Limb (tissue), 2 donors: ENCODE results near the gene XYLT1.

Source experiments
- DNase-seq, 2 donors: peaks; one replicate each; pipeline ENCODE4 v3.0.0-alpha.2; 2016; ENCODE audit errors: extremely low spot score in 2 of 2

The XYLT1 gene

GRCh38 chr16:17359788-17360390, 110.9 kb downstream of the XYLT1 start:
- DNase-seq: no peak

- DNase-seq: no peak
Observed at GRCh38 chr16:17358846-17359245, 111.9 kb downstream of the XYLT1 start.

- no peak for DNase-seq
Observed at GRCh38 chr16:17358355-17358754, 112.4 kb downstream of the XYLT1 start.

- no peak for DNase-seq
Observed at GRCh38 chr16:17357307-17358062, 113.3 kb downstream of the XYLT1 start.

GRCh38 chr16:17356243-17356933, 114.4 kb downstream of the XYLT1 start:
- DNase-seq: no peak

GRCh38 chr16:17354685-17355084, 116.1 kb downstream of the XYLT1 start:
- DNase-seq: no peak

- DNase-seq: no peak
Observed at GRCh38 chr16:17354141-17354601, 116.6 kb downstream of the XYLT1 start.

GRCh38 chr16:17353561-17353960, 117.2 kb downstream of the XYLT1 start:
- no peak for DNase-seq

GRCh38 chr16:17351441-17352035, 119.2 kb downstream of the XYLT1 start:
- DNase-seq: no peak

- no peak for DNase-seq
Observed at GRCh38 chr16:17350207-17350606, 120.6 kb downstream of the XYLT1 start.

GRCh38 chr16:17348826-17349225, 121.9 kb downstream of the XYLT1 start:
- DNase-seq: no peak

- no peak for DNase-seq
Observed at GRCh38 chr16:17348042-17348783, 122.5 kb downstream of the XYLT1 start.

GRCh38 chr16:17347624-17348023, 123.1 kb downstream of the XYLT1 start:
- no peak for DNase-seq

- DNase-seq: no peak
Observed at GRCh38 chr16:17346621-17347569, 123.9 kb downstream of the XYLT1 start.

GRCh38 chr16:17345043-17345442, 125.7 kb downstream of the XYLT1 start:
- no peak for DNase-seq

- DNase-seq: no peak
Observed at GRCh38 chr16:17343728-17344127, 127.0 kb downstream of the XYLT1 start.

GRCh38 chr16:17343028-17343427, 127.7 kb downstream of the XYLT1 start:
- DNase-seq: no peak

- DNase-seq: no peak
Observed at GRCh38 chr16:17342031-17342430, 128.7 kb downstream of the XYLT1 start.

GRCh38 chr16:17340804-17341203, 130.0 kb downstream of the XYLT1 start:
- no peak for DNase-seq
